ENCODE data around the gene CLEC6A.

DNA sequence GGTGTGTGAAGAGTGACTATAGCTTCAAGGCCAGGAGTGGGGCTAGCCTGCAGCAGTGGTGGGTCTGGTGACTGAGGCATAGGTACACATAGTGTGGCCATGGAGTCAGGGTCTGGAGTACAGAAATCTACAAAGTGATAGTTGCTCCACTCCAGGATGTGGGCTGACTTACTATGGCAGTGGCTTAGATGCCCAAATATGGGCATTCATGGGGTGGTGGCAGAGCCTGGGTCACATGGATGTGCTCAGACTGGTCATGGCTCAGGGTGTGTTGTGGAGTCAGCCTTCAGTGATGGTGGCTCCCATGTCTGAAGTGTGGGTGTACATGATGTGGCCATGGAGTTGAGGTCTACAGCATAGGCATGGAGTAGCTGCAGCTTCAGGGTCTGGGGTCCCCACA, 27.3 kb downstream of the CLEC6A start:
- TF ChIP-seq, protein P1, sequence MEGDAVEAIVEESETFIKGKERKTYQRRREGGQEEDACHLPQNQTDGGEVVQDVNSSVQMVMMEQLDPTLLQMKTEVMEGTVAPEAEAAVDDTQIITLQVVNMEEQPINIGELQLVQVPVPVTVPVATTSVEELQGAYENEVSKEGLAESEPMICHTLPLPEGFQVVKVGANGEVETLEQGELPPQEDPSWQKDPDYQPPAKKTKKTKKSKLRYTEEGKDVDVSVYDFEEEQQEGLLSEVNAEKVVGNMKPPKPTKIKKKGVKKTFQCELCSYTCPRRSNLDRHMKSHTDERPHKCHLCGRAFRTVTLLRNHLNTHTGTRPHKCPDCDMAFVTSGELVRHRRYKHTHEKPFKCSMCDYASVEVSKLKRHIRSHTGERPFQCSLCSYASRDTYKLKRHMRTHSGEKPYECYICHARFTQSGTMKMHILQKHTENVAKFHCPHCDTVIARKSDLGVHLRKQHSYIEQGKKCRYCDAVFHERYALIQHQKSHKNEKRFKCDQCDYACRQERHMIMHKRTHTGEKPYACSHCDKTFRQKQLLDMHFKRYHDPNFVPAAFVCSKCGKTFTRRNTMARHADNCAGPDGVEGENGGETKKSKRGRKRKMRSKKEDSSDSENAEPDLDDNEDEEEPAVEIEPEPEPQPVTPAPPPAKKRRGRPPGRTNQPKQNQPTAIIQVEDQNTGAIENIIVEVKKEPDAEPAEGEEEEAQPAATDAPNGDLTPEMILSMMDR (IDR thresholded peaks at IDR 0.05), result no peak
- TF ChIP-seq EP300 (IDR thresholded peaks at IDR 0.05) (no peak), POLR2AphosphoS5 (IDR thresholded peaks at IDR 0.05) (no peak), POLR2A (IDR thresholded peaks at IDR 0.05) (no peak)

Data from upper lobe of left lung (tissue), 4 donors.